GM18505 (cell line): ENCODE measurements around the gene KLHDC3.

Experiments
- ATAC-seq: cut with Tn5 transposase; IDR thresholded peaks from one replicate; pipeline ENCODE4 v1.9.1; 2021; ENCODE audit not compliant: unreplicated experiment
- POLR2A ChIP-seq: IDR thresholded peaks from 4 replicates; pipeline ENCODE4 v1.6.1; 2011; ENCODE audit warnings: borderline replicate concordance; ENCODE audit not compliant: insufficient read depth, insufficient read length; ENCODE audit errors: extremely low read depth

KLHDC3 gene, protein sequence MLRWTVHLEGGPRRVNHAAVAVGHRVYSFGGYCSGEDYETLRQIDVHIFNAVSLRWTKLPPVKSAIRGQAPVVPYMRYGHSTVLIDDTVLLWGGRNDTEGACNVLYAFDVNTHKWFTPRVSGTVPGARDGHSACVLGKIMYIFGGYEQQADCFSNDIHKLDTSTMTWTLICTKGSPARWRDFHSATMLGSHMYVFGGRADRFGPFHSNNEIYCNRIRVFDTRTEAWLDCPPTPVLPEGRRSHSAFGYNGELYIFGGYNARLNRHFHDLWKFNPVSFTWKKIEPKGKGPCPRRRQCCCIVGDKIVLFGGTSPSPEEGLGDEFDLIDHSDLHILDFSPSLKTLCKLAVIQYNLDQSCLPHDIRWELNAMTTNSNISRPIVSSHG

DNA sequence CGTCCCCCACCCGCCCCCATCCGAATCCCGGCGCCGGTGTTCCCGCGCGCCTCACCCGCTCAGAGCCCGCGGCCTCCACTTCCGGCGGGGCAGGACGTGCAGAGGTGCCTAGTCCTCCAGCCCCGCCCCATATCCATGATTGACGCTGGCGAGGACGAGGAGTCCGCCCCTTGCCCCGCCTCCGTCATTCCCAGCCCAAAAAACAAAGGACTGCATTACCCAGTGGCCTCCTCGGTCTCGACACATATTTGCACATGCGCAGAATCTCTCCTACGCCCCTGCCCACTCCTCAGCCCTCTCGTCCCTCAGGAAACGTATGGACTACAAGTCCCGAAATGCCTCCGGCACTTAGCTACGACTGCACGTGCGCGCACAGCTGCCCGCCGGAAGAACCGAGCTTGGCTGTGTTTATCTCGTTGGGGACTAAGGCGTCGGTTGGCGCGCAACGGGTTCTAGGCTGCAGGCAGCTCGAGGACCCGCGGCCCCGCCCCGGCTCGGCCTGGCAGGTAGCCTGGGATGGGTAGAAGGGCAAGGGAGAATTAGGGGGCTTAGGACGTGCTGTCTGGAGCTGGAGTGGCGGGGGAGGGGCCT, at the start of gene KLHDC3, which contains the start of gene MEA1:
TSS of gene KLHDC3 (plus strand) at position 407 of the 591 bp plus-strand sequence. CDS start 2,944 bp downstream, outside the sequence.
TSS of gene MEA1 (minus strand) at position 104 of the 591 bp plus-strand sequence. CDS start 133 bp downstream, outside the sequence.
- peak; percentile 68 for TF ChIP-seq POLR2A
- ATAC-seq, result peak; percentile 89

DNA sequence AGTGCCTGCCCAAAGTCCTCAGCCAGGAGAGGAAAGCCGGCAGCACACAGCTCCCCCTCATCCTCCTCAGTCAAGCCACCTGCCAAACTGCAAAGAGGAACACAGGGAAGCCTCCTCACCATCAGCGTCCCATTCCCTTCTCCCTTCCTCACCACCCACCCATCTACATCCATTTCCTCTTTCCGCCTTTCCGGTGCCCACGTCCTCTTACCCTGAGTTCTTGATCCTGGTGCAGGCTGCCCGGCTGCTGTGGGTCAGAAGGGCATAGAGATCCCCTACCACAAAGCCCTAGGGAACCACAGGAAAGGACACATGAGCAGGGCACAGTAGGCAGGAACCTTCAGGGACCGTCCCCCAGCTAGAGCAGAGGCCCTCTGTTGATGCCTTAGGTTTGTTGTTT, 47.5 kb upstream of the KLHDC3 start:
- TF ChIP-seq POLR2A, result no peak
- no peak for ATAC-seq

DNA sequence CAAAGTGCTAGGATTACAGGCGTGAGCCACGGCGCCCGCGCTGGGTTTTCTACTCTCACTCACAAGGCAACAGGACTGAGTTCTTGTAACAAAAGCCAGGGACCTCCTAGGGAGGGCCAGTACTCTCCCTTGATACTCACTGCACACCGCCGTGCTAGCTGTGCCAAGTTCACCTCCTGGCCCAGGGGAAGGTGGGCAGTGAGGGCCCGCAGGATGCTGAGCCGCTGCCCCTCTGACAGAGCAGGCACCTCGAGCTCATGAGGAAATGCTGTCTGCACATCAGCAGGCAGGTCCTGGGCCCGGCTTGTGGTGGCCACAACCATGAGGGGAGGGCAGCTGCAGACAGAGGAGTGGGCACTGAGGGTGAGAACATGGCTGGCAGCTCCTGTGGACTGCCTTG, 46.8 kb upstream of the KLHDC3 start:
- no peak for TF ChIP-seq POLR2A
- ATAC-seq, result no peak

DNA sequence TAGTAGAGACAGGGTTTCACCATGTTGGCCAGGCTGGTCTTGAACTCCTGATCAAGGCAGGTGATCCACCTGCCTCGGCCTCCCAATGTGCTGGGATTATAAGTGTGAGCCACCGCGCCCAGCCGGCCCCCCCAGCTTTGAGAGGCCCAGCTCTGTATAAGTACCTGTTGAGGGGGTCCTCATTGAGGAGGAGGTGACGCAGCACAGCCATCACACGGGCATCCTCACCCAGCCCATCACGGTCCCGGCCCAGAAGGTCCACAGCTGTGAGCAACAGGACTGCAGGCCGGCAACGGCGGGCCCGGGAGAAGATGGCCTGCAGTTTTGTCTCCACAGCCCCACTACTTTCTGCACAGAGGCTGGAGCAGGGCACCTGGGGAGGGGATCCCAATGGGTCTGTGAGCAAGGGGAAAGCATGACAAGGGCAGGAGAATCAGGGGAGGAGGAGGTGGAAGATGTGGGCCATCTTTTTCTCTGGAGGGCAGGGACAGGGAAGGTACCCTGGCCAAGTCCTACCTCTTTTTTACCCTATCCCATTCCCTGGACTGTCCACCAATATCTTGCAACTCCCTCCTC, 45.8 kb upstream of the KLHDC3 start:
- no peak for TF ChIP-seq POLR2A
- ATAC-seq, result no peak

DNA sequence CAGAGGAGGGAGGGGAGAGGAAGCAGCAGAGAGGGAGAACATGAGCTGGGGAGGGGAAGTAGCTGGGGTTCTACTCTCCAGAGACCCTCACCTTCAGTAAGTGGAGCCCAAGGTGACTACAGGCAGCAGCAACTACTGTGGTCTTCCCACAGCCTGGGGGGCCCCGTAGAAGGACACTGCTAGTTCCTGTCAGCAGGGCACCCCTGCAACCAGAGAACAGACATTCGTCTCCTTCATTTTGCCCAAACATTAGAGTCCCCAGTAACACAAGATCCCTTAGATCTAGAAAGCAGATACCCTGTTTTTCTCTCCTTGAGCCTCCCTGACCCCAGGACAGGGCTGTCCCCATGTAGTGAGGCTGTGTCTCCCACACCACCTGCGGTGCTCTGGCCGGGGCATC, 45.3 kb upstream of the KLHDC3 start:
- no peak for ATAC-seq
- no peak for TF ChIP-seq POLR2A

DNA sequence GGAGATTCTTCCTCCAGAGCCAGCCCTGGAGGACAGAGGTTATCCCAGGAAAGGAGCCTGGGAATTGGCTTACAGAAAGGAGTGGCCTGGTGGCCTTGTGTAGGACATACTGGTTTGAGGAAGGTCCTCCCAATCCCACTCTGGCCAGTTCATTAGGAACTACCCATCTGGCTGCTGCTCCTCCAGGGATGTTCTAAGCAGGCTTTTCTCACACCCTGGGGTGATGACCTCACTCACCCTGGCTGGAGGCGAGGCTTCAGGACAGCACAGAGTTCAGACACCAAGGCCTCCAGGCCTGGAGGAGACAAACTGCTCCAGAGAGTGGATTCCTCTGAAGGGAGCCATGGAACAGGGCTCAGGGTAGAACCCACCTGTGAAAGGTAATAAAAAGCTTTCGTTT, 44.6 kb upstream of the KLHDC3 start:
- no peak for TF ChIP-seq POLR2A
- ATAC-seq, result no peak

DNA sequence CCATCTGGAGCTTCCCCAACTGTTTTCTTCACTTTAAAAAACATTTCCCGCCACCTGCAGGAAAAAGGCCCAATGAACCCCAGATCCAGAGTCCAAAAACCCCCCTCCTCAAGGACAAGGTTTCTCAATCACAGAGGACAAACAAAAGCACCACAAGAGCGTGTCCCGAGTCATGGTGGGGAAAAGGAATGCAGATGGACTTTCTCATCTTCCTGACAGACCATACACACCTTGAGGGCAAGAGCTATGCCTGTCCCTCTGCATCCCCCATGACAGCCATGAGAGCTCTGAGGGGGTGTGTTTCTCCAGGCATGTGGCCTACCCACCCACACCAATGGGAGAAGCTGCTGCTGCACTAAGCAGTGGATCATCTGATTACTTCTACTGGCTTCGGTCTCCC, 44.1 kb upstream of the KLHDC3 start:
- no peak for TF ChIP-seq POLR2A
- ATAC-seq, result no peak

DNA sequence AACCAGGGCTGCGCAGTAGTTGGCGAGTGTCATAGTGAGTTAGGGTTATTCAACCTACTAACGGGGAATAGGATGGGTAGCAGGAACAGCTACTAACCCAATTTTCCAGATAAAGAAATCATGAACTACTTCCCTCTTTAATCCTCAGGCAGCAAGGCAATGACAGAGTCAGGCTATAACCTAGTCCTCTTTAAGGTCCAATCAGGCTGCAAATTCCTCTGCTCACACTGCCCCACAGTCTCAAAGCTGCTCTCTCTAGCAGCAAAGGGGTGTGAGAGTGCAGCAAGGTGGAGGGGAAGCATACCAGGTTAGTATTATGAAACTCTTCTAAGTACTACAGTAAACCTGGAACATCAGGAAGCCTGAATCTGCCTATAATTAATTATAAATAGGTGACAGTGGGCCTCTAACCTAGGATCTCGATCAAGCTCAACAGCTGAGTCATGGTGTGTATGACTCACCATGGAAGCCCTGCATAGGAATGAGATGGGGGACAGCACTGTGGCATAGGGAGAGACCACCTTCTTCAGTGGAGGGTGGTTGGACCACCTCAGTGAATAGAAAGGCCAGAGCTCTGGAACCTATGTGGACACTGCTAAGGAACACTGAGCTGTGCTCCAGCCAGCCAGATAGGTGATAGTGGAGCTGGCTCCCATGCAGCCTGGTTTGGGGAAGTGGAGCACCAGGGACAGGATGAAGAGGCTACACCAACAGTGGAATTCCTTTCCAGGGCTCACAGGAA, 43.0 kb upstream of the KLHDC3 start:
- ATAC-seq, result no peak
- TF ChIP-seq POLR2A, result no peak

DNA sequence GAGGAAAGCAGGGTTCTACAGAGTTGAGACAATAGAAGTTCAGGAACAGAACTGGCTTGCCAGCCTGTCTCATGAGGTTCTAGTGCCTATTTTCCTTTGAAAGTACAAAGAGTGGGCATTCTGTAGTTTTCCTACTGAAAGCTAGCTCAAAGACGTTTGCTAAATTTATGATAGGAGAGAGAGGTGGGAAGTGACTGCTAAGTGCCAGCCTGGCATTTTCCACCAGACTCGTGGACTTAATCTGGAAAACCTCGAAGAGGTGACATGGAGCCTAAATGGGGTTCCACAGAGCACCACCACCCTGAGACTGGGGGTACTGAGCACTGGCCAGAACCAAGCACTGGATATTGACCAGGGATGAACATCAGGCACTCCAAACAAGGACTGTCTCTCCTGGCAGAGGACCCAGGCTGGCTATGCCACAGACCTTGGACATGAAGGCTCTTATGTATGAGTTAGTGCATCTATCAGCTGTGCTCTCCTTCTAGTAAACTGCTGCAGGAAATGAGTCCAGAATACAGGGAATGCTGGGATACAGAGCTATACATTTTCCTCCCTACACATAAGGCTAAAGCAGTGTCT, 42.2 kb upstream of the KLHDC3 start:
- no peak for TF ChIP-seq POLR2A
- no peak for ATAC-seq

DNA sequence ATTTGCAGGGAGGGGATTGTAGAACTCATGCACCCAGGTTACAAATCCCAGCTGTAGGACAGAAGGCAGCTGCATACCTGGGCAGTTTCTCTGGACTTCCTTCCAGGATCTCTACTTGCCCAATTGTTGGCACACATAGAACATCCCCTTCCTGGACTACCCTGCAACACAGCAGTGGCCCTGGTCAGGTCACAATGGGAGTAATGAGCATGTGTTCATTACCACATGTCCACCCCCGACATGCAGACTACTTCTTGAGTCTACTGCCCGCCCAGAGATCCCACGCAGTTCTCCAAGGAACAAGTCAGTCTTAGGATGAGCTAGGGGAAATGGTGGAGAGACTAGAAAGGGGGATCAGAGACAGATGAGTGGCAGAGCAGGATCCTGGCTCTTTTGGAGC, 40.1 kb upstream of the KLHDC3 start:
- no peak for ATAC-seq
- no peak for TF ChIP-seq POLR2A

DNA sequence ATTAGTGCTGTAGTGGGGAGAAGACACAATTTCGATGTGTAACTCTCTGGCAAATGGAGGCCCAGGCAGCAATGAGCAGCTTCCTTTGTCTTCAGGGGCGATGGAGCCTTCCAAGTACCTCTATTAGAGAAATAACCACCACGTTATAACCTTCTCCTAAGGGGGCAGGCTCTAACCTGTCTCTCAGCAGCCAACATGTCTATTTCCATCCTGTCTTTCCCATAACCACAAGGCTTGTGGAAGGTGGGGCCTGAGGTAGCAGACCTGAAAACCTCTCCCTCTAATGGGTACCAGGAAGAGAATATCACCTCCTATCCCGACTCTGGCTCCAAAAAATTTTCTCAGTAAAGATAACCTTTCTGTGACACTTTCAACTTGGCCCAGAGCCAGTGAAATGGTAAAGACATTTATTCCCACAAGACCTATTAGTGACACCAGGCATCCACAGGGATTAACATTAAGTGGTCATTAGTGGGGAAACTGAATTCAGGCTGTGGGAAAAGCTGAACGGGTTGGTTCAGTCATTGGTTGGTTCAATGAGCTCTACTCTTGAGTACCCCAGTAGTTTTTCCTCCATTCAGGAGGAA, 39.0 kb upstream of the KLHDC3 start:
- no peak for ATAC-seq
- TF ChIP-seq POLR2A, result no peak

DNA sequence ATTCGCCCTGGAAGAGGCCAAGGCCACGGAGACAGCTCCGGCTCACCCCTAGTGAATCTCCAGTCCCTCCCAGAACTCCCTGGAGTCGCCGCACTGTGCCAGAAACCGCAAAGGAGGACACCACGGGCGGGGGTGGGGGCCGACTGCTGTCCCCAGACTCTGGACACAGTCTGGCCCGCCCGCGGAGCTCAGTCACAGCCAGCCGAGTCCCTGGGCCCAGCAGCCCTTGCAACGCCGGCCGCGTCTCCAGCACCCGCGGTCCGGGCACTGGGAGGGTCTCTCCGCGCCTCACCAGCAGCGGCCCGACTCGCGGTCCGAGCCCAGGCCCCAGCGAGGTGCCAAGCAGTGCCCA, 35.6 kb upstream of the KLHDC3 start:
- no peak for ATAC-seq
- TF ChIP-seq POLR2A, result no peak
